ENCODE measurements around the gene STRIP1. TPM values are rescaled to one million over a fixed set of nuclear protein-coding genes. Genes with fewer than 3 reads are reported as not detected.

STRIP1 gene
- total RNA-seq, 4 donors from 2014 or later, result 43.0 to 71.0 (median 57.6) TPM

- Histone ChIP-seq H3K4me1 (peaks cover 18% of the 10 kb centered on the region), H3K9me3 (no peaks in the 10 kb centered on the region), H3K27me3 (peaks cover 3% of the 10 kb centered on the region), H3K27ac (no peak overlapping the region), H3K4me3 (no peak overlapping the region), H3K36me3 (no peaks in the 10 kb centered on the region)
- no peak for TF ChIP-seq POLR2A (IDR thresholded peaks at IDR 0.05)
- peak; percentile 21 to 75 for TF ChIP-seq CTCF (IDR thresholded peaks at IDR 0.05)
- no peak for TF ChIP-seq POLR2AphosphoS5 (IDR thresholded peaks at IDR 0.05)
- TF ChIP-seq EP300 (IDR thresholded peaks at IDR 0.05), result no peak
- WGBS, result 46% methylated on average over 14 of the region's 15 CpGs
- no peak for DNase-seq (ENCODE audit: low spot score in 2 of 2)
Measured at GRCh38 chr1:110087812-110088738, 53.7 kb downstream of the STRIP1 start.

GRCh38 chr1:110088739-110089316 is 54.4 kb downstream of the STRIP1 start:
- Histone ChIP-seq H3K36me3 (no peaks in the 10 kb centered on the region), H3K4me3 (no peak overlapping the region), H3K27me3 (peaks cover 3% of the 10 kb centered on the region), H3K9me3 (no peaks in the 10 kb centered on the region), H3K4me1 (peaks cover 12% of the 10 kb centered on the region), H3K27ac (no peak overlapping the region)
- 75% methylated on average over 10 of the region's 10 CpGs for WGBS
- TF ChIP-seq CTCF (IDR thresholded peaks at IDR 0.05) (no peak), POLR2AphosphoS5 (IDR thresholded peaks at IDR 0.05) (no peak), EP300 (IDR thresholded peaks at IDR 0.05) (no peak), POLR2A (IDR thresholded peaks at IDR 0.05) (no peak)
- no peak for DNase-seq (ENCODE audit: low spot score in 2 of 2)

GRCh38 chr1:110089561-110090275 is 55.3 kb downstream of the STRIP1 start:
- H3K36me3 ChIP-seq, result no peaks in the 10 kb centered on the region
- 76% methylated on average over 6 of the region's 7 CpGs for WGBS
- TF ChIP-seq POLR2AphosphoS5 (IDR thresholded peaks at IDR 0.05), result no peak
- no peaks in the 10 kb centered on the region for H3K9me3 ChIP-seq
- peaks cover 3% of the 10 kb centered on the region for H3K4me1 ChIP-seq
- H3K27me3 ChIP-seq, result peaks cover 6% of the 10 kb centered on the region
- no peak overlapping the region for H3K27ac ChIP-seq
- no peak for DNase-seq (ENCODE audit: low spot score in 2 of 2)
- no peak overlapping the region for H3K4me3 ChIP-seq

GRCh38 chr1:110091381-110091780 is 57.0 kb downstream of the STRIP1 start:
- Histone ChIP-seq H3K36me3 (no peaks in the 10 kb centered on the region), H3K9me3 (no peaks in the 10 kb centered on the region), H3K4me3 (no peak overlapping the region), H3K27me3 (peaks cover 14% of the 10 kb centered on the region), H3K4me1 (no peaks in the 10 kb centered on the region), H3K27ac (no peak overlapping the region)
- TF ChIP-seq CTCF (IDR thresholded peaks at IDR 0.05) (no peak), EP300 (IDR thresholded peaks at IDR 0.05) (no peak), POLR2A (IDR thresholded peaks at IDR 0.05) (no peak), POLR2AphosphoS5 (IDR thresholded peaks at IDR 0.05) (no peak)
- DNase-seq (ENCODE audit: low spot score in 2 of 2), result no peak
- 73% methylated on average over 2 of the region's 2 CpGs for WGBS

GRCh38 chr1:110091791-110092190 is 57.4 kb downstream of the STRIP1 start:
- H3K27me3 ChIP-seq, result peaks cover 14% of the 10 kb centered on the region
- no peak for DNase-seq (ENCODE audit: low spot score in 2 of 2)
- 85% methylated on average over 3 of the region's 3 CpGs for WGBS
- no peaks in the 10 kb centered on the region for H3K4me1 ChIP-seq
- TF ChIP-seq CTCF (IDR thresholded peaks at IDR 0.05), result no peak
- no peak for TF ChIP-seq POLR2AphosphoS5 (IDR thresholded peaks at IDR 0.05)
- no peak for TF ChIP-seq EP300 (IDR thresholded peaks at IDR 0.05)
- TF ChIP-seq POLR2A (IDR thresholded peaks at IDR 0.05), result no peak
- H3K9me3 ChIP-seq, result no peaks in the 10 kb centered on the region
- no peak overlapping the region for H3K27ac ChIP-seq
- no peaks in the 10 kb centered on the region for H3K36me3 ChIP-seq
- H3K4me3 ChIP-seq, result no peak overlapping the region
